Upper lobe of left lung (tissue), 4 donors: Measurements from ENCODE around the gene CHST6.

Experiments
- EP300 ChIP-seq, 4 donors: sonication (generic); formaldehyde crosslinking; IDR thresholded peaks; one replicate each; pipeline ENCODE4 v1.5.1; 2017; ENCODE audit warnings: antibody characterized with exemption in 4 of 4, control low read depth in 2 of 4
- POLR2AphosphoS5 ChIP-seq, 2 donors: sonication (generic); formaldehyde crosslinking; IDR thresholded peaks; one replicate each; pipeline ENCODE4 v1.5.1; 2017; ENCODE audit warnings: antibody characterized with exemption in 2 of 2
- TF ChIP-seq, protein P1 (sequence below), 6 experiments: fragments of 450-650 bp in 4 of 6; fragments of 200-600 bp in 2 of 6; sonication (generic) in 2 of 6; IDR thresholded peaks; one replicate each; pipeline ENCODE4 v1.5.1; 2016 to 2019; ENCODE audit warnings: antibody characterized with exemption in 6 of 6

DNA sequence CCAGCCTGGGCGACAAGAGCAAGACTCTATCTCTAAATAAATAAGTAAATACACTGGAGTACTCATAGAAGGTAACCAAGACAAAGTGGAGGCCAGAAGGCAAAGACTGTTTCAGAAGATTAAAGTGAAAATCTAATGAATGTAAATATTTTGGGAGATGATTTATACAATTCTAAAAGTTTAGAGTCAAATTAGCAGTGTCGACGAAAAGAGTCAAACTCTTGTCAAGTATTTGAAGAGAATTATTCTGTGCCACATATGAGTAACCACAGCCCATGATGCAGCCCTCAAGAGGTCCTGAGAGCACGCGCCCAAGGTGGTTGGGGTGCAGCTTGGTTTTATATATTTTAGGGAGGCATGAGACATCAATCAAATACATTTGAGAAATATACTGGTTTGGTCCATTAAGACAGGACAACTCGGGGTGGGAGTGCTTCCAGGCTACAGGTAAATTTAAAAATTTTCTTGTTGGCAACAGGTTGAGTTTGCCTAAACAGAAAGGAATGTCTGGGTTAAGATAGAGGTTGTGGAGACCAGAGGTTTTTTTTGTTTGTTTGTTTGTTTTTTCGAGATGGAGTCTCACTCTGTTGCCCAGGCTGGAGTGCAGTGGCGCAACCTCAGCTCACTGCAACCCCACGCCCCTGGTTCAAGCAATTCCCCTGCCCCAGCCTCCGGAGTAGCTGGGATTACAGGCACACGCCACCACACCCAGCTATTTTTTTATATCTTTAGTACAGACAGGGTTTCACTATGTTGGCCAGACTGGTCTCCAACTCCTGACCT is 65.4 kb downstream of the CHST6 start:
- TF ChIP-seq, protein P1, sequence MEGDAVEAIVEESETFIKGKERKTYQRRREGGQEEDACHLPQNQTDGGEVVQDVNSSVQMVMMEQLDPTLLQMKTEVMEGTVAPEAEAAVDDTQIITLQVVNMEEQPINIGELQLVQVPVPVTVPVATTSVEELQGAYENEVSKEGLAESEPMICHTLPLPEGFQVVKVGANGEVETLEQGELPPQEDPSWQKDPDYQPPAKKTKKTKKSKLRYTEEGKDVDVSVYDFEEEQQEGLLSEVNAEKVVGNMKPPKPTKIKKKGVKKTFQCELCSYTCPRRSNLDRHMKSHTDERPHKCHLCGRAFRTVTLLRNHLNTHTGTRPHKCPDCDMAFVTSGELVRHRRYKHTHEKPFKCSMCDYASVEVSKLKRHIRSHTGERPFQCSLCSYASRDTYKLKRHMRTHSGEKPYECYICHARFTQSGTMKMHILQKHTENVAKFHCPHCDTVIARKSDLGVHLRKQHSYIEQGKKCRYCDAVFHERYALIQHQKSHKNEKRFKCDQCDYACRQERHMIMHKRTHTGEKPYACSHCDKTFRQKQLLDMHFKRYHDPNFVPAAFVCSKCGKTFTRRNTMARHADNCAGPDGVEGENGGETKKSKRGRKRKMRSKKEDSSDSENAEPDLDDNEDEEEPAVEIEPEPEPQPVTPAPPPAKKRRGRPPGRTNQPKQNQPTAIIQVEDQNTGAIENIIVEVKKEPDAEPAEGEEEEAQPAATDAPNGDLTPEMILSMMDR (IDR thresholded peaks at IDR 0.05) = no peak
- TF ChIP-seq EP300 (IDR thresholded peaks at IDR 0.05) (no peak), POLR2AphosphoS5 (IDR thresholded peaks at IDR 0.05) (no peak)
